ENCODE measurements around the gene SYK. TPM values are rescaled to one million over a fixed set of nuclear protein-coding genes. Genes with fewer than 3 reads are reported as not detected.

Gene SYK
- total RNA-seq, 1 experiment from 2014 or later = 9.0 TPM

- H3K79me2 ChIP-seq (ENCODE audit: insufficient read depth, low read length) = no peaks in the 10 kb centered on the region
- no peaks in the 10 kb centered on the region for H3K36me3 ChIP-seq (ENCODE audit: control insufficient read depth in 1 of 2, insufficient read depth in 2 of 2, low read length in 2 of 2)
- H3K4me1 ChIP-seq (ENCODE audit: control insufficient read depth in 1 of 2, insufficient read depth in 2 of 2, low read length in 2 of 2) = no peaks in the 10 kb centered on the region
- H4K20me1 ChIP-seq (ENCODE audit: insufficient read depth) = no peaks in the 10 kb centered on the region
- BruUV-seq (replicated peaks) = no TSS peak
- no peak for ATAC-seq
- RAD21 ChIA-PET (ENCODE audit: low non-redundant PET in 1 of 2, low total read pairs in 2 of 2, uncharacterized antibody in 2 of 2, unreplicated experiment in 2 of 2) = no interaction called here
- H3K27ac ChIP-seq (ENCODE audit: low read depth, low read length) = no peak overlapping the region
- CTCF ChIA-PET = no interaction called here
- peaks cover 14% of the 10 kb centered on the region; the same call in 1 of the 2 replicates for H3K27me3 ChIP-seq (ENCODE audit: insufficient read depth, low read length)
- no peak overlapping the region for H3K4me3 ChIP-seq (replicated peaks in 1 of 2; ENCODE audit: low read depth in 1 of 2, low read length in 2 of 2)
- H3K9ac ChIP-seq (ENCODE audit: low read length) = no peak overlapping the region
- no peak for DNase-seq (ENCODE audit: low read depth, low spot score)
- POLR2A ChIA-PET = no interaction called here
- intact Hi-C loops (cut with micrococcal nuclease) = no loop called here
- no peaks in the 10 kb centered on the region for H3K9me2 ChIP-seq (ENCODE audit: insufficient read depth)
- TF ChIP-seq MAX (IDR thresholded peaks at IDR 0.05) (no peak), POLR2A (IDR thresholded peaks at IDR 0.05; ENCODE audit: borderline replicate concordance, extremely low read depth, insufficient read depth, insufficient read length) (no peak), RAD21 (IDR thresholded peaks at IDR 0.05; ENCODE audit: low read depth) (no peak), EGR1 (IDR thresholded peaks at IDR 0.05; ENCODE audit: low read depth) (no peak), EZH2phosphoT487 (IDR thresholded peaks at IDR 0.05; ENCODE audit: borderline replicate concordance) (no peak), FOSL1 (IDR thresholded peaks at IDR 0.05; ENCODE audit: low read depth) (no peak), ATF3 (IDR thresholded peaks at IDR 0.05) (no peak), SRF (IDR thresholded peaks at IDR 0.05; ENCODE audit: low read depth) (no peak), CTCF (IDR thresholded peaks at IDR 0.05 in 2 of 3, conservative IDR thresholded peaks at IDR 0.05 in 1 of 3; ENCODE audit: borderline replicate concordance in 1 of 3, insufficient read depth in 1 of 3, low read depth in 2 of 3, low read length in 2 of 3) (no peak), POLR2AphosphoS5 (IDR thresholded peaks at IDR 0.05; ENCODE audit: low read depth, low read length) (no peak), ZBTB33 (IDR thresholded peaks at IDR 0.05; ENCODE audit: extremely low read depth, insufficient replicate concordance, low read length) (no peak)
- H3K9me3 ChIP-seq (ENCODE audit: control insufficient read depth in 1 of 2, insufficient read depth in 1 of 2, low read depth in 1 of 2, low read length in 2 of 2) = no peaks in the 10 kb centered on the region
- H2AFZ ChIP-seq (ENCODE audit: low read depth, low read length, poor library complexity, severe bottlenecking) = no peak overlapping the region
- no peak overlapping the region for H3K4me2 ChIP-seq (ENCODE audit: low read length)
Observed at GRCh38 chr9:90945336-90945735, 143.7 kb downstream of the SYK start.

Data from HCT116 (cell line).